Neural progenitor cell (in vitro differentiated cells): ENCODE results near the gene ABTB1.
A peak's percentile ranks its signal among the peaks of the same experiment; 100 is the strongest.

Source experiments
- CTCF ChIP-seq: fragments of 200-600 bp; sonication (generic); IDR thresholded peaks from 2 replicates; pipeline ENCODE4 v1.5.1; 2017; ENCODE audit warnings: antibody characterized with exemption, mild to moderate bottlenecking
- EZH2 ChIP-seq: fragments of 200-600 bp; sonication (generic); IDR thresholded peaks from 2 replicates; pipeline ENCODE4 v1.6.1; 2017; ENCODE audit warnings: antibody characterized with exemption, mild to moderate bottlenecking, moderate library complexity
- EZH2phosphoT487 ChIP-seq: fragments of 200-600 bp; sonication (generic); IDR thresholded peaks from 2 replicates; pipeline ENCODE4 v1.6.1; 2017; ENCODE audit warnings: antibody characterized with exemption

- TF ChIP-seq CTCF, result peak; percentile 52
- no peak for TF ChIP-seq EZH2phosphoT487
- no peak for TF ChIP-seq EZH2
These were observed 6.9 kb downstream of the ABTB1 start for GRCh38 chr3:127679534-127680145.
